GM21360 (cell line): ENCODE results near the gene UIMC1.
A peak's percentile ranks its signal among the peaks of the same experiment; 100 is the strongest.

ENCODE experiments used
- ATAC-seq: cut with Tn5 transposase; IDR thresholded peaks from one replicate; pipeline ENCODE4 v1.9.1; 2021; ENCODE audit warnings: mild to moderate bottlenecking, moderate library complexity; ENCODE audit not compliant: unreplicated experiment

Gene UIMC1

DNA sequence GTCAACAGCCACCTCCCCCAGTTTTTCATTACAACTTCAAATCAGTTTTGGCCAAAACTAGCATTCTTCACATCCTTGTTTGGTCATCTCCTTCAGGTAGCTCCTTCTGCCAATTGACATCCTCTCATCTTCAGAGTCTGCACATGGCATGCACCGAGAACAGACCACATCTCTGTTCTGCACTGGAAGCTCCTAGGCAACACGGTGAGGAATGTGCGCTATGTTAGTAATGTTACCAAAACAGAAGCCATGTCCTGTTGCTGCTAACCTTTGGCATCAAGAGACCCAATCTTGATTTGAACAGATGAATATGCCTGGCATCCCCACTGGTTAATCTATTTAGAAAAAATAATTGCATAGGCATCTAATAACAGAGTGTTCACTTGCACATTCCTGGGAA, 102.3 kb downstream of the UIMC1 start:
- no peak for ATAC-seq

DNA sequence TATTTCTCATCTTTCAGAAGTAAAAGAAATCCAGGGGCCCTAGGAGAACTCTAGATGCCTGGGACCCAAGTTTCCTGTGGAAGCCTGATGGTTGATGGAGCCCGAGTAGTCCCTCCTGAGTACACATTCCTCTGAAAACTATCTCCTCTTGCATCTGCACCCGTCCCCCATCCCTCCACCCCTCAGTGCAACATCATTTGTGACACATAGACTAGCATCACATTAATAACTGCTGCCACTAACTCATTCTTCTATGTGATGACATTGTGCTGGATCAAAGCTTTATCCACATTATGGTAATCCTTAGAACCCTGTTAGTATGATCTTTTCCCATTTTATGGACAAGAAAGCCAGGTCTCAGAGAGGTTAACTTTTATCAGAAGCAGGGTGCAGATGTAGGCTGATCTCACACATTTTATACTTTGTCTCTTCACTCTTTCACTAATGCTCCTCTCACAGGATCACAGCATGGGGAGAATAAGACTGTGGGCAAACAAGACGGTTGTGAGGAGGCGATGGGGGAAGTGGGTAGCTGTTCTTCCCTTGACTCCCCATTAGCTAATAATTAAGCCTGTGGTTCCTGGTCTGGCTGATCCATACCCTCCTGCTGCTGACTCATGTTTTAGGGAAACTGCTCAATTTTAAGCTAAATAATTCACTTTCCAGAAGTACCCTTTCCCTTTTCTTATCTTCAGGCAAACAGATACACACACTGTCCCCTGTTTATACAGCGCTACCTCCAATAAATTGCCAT, 103.5 kb downstream of the UIMC1 start:
- no peak for ATAC-seq

DNA sequence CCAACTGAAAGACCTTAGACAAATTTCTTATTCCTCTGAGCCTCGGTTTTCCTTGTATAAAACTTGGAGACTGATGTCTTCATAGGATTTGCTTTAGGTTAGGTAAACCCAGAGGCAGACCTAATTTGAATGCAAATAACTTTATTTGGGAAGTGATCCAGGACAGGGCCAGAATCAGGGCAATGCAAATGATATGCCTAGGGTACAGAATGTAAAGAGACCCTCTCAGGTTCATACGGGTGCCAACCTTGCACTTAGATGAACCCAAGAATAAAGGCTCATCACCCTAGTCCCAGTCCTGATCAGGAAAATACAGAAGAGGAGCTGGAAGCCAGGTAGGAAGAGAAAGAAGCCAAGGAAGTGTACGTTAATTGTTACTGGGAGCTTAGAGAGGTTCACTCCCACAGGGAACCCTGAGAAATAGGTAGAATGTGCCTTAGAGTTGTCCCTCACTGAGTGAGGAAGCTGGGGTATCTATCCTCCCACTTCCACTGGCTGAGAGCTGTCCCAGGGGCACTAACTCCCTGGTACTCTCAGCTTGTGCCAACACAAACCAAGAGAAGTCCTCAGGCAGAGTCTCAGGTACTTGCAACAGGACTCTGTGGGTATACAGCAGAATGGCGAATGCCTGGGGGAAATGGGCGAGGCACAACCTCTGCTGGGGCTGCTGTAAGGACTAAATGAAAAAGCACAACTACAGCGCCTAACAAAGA, 104.3 kb downstream of the UIMC1 start:
- no peak for ATAC-seq

DNA sequence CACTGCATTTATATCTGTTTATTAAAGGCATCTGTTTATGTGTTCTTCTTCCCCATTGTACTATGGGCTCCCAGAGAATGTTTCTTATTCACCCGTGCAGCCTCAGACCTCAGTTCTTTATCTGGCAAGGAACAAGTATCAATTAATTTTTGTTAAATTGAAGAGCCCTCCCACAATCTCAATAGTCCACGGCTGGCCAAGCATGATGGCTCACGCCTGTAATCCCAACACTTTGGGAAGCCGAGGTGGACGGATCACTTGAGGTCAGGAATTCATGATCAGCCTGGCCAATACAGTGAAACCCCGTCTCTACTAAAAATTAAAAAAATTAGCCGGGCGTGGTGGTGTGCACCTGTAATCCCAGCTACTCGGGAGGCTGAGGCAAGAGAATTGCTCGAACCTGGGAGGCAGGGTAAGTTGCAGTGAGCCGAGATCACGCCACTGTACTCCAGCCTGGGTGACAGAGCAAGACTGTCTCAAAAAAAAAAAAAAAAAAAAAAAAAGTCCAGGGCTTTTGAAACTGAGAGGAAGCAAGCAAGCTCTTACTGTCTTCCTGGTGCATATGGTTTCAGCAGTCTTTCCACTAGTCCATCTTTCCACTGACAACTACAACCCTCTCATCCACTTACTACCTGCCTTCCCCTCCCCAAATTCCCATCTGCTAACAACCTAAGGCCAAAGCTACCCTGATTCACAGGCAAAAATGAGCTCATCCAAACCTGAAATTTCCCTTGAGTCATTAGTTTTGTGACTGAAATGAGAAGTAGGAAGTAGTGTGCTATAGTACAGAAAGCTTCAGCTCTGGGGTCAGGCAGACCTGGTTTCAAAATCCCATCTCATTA, 105.1 kb downstream of the UIMC1 start:
- ATAC-seq = peak; percentile 44

DNA sequence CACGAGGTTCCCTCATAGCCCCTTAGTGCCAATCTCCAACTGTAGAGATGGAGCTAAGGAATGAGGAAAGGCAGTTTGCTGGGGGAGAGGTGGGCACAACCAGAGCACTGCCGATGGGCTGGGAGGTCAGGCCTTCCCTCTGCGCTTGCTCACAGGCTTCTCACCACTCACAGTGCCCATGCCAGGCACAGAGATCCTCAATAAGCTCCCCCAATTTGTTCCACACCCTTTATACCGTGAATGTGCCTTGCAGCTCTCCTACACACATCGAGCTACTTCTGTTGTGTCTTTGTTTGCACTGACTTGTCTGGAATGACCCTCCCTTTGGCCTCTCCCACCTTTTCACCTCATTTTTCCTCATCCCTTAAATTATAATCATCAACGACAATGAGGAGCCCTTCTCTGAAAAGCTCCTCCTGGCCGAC, 105.8 kb downstream of the UIMC1 start:
- no peak for ATAC-seq

DNA sequence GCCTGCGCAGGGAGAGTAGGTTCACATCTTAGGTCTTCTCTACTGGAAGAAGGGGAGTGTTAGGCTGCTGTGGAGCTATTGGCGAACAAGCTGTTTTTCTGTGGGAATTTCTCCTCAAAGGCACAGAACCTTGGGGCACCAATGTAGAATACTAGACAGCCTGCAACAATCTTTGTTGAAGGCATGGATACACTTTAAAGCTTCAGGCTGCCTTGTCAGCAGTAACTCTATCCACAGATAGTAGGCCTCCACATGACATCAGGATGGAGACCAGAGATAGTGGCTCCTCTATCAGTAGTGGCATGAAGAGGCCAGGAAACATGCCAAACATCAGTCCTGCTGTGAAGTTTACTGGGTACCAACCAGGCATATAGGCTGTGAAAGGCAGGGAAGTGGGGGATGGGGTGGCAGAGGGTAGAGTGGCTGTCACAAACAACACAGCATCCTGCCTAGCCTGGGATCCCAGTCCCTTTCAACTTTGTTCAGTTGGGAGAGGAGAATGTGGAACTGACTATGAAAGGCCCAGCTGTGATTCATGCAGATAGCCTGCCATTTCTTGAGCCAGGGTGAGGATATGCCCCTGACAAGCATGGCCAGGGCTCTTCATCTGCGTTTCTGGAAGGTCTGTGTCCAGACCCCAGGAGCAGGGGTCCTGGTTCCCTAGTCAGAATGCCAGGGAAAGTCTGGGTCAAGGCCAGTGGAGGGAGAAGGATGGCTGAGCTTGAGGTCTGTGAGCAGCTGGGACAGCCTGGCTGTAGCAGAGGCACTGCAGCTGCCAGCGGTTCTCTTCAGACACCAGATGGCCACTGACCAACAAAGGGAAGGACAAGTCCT, 106.4 kb downstream of the UIMC1 start:
- no peak for ATAC-seq

DNA sequence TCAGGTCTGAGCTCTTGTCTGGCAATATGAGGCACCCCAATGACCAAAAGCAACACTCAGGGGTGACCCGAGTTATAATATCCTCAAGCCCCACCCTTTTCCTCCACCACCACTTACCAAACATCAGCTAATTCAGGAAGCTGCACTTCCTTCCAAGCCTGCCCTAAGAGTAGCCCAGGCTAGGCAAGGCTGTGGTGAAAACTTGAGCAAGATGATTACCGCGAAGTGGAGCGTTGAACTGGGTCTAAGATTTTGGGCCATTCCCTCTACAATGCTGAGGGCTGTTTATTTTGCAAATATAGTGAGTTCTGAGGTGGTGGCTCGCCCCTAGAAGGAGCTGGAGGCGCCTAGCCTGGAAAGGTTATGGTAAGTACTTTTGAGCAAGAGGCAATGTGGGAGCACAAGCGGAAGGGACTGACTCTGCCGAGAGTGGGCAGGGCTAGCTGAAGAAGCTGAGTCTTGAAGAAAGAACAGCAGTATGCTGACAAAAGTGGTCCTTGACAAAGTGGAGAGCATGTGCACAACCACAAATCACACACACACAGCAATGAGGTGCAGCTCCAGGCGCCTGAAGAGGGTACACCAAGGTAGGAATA, 107.2 kb downstream of the UIMC1 start, which contains the start of gene HK3:
HK3 (minus strand) TSS at position 51 of the 596 bp plus-strand sequence. CDS start 3,187 bp downstream, outside the sequence.
- no peak for ATAC-seq

DNA sequence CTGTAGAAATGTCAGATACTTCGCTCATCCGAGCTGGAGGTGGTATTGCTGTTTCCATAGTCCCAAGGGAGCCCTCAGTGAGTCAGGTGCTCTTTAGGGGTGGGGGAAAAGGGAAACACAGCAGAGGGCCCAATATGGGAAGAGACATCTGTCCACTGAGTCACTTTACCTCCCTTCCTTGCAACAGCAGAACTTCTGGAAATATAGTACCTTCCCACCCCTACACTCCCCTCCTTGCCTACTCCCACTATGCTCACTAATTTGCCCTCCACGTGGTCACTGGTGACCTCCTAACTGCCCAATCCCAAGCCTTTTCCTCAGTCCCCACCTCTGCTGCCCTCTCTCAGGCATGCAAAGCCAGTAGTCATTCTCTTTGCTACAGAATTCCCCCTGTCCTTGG, 109.3 kb downstream of the UIMC1 start:
- ATAC-seq = no peak

DNA sequence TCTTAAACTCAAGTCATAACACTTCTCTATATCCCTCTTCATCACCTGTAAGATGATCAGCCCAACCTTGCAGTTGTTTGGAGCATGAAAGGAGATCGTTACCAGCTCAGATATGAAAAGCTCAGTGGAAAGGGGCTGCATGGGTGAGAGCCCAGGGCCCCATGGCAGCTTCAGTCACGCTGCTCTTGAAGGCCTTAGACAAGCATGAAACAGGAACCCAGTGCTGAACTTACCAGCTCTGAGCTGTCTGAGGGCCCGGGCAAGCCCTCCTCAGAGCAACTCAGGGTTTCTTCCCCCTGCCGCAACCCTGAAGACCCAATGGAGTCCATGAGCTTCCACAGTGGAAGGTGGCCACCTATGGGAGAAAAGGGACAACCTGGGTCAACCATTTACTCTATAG, 110.7 kb downstream of the UIMC1 start:
- ATAC-seq = no peak

DNA sequence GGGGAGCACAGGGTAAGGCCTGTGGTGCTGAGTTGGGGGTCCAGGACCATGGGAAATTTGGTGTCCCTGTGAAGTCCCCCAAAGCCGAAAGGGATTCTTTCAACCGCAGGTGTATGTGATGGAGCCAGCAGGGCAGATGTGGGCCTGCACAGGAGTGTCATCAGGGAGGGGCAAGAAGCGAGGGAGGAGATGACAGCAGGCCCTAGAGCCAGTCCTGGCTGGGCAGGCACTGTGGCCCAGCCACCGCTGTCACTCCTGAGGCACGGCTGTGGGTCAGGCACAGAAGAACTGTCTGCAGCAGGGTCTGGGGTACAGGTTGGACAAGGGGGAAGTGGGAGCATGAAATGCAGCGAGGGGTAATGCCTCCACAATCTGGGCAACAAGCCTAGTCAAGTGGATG, 112.3 kb downstream of the UIMC1 start:
- ATAC-seq = no peak

DNA sequence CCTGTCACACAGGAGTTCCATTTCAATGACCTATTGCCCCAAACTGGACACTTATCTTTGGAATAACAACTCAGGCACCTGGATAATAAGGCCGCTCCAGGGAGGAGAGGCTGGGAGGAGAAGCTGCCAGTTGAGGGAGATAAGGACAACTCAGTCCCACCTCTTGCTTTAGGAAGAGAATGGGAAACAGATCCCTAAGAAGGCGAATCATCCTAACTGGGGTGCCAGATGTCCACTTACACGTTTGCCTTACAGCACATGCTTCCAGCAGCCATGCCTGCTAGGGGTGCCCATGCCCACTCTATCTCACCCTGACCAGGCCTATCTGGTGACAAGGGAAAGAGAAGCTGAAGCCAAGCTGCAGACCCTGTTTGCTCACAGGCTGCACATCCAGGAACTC, 113.9 kb downstream of the UIMC1 start:
- ATAC-seq = no peak

DNA sequence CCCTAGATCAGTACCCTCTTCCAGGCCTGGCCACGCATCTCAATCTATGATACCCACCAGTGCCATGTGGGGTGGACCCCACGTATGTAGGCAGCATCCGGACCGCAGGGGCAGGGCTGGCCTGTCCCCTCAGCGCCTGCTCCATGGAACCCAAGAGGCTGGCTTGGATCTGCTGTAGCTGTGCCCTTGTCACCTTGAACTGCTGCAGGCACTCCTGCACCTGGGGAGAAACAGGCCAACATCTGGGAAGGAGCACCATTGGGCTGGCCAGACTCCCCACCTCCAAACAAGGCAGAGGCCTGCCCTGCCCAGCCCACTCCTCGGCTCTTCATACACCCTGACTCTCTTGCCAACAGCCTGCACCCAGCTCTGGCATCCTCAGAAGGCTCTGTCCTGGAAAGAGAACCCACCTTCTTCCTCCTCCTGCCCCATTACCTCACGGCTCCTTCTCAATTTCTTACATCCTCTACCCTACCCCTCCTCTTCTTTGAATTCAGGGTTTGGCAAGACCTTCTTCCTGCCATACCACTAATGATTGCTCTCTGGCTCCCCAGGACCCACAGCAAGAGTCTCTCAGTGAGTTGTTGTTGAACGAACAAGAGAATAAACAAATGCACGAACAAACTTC, 115.1 kb downstream of the UIMC1 start:
- ATAC-seq = no peak

DNA sequence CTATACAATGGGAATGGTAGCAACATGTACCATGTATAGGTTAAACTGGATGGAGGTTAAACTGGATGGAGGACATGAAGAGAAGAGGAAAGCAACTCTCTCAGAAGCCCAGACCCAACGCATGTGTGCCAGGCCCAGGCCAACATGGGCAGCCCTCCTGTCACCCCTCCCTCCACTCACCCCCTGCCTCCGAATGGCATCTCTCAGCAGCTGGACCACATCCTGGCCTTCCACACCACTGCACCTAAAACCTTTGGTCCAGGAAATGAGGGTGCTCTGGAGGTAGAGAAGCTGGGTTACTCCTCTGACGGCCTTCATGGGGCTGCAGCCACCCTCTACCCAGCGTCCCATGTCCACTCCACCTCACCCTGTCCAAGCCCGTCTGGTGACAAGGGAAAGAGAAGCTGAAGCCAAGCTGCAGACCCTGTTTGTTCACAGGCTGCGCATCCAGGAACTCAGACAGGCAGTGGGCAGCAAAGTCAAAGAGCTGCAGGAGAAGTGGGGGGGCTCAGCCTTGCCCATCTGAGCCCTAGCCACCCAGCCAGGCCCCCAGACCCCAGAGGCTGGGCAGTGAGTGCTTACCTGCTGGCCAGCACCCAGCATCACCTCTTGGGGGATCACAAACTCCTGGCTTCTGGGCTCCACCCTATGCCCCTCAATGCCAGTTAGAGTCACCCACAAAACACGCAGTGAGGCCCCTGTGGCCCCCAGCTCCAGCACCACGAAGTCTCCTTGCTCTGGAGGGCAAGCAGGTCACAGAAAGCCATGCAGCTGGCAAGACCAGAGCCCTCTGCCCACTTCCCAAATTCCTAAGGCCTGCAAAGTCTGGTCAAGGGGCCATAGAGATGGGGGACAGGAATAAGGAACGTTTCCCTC, 115.9 kb downstream of the UIMC1 start:
- no peak for ATAC-seq

DNA sequence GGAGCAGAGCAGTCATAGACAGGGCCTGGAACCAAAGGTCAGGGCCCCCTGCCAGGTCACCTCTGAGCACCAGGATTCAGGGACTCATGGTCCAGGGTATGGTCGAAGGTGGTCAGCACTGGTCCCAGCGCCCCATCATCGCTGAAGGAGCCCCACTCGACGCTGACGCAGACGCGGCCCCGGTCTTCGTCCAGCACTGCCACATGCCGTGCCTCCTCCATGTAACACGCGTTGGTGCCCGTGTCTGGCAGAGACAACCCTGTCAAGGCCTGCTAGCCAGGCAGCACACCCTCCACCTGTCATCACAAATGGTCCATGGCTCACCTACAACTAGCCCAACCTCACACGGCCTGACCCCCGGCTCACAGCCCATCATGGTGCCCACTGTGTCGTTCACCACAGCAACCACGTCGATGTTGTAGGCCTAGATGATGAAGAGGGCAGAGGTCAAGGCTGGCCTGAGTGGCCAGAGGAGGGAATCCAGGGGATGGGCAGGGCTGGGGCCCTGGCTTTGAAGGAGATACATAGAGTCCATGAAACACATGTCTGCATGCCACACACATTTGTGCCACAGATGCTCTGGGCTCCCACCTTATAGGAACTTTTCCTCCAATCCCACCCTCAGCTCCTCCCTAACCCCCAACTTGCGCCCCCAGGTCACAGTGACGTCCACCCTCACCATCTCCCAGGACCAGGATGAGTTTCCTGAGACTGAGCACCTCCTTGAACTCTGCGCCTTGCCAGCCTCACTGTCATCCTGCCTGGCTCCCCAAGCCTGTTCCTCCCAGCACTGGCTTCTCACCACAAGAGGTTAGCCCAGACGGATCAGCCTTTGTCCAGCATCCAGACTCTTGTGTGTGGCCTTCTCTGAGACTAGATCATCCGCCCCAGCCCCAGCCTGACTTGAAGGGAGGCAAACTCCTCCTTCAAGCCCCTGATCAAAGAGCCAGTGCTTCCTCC, 117.0 kb downstream of the UIMC1 start:
- ATAC-seq = no peak

DNA sequence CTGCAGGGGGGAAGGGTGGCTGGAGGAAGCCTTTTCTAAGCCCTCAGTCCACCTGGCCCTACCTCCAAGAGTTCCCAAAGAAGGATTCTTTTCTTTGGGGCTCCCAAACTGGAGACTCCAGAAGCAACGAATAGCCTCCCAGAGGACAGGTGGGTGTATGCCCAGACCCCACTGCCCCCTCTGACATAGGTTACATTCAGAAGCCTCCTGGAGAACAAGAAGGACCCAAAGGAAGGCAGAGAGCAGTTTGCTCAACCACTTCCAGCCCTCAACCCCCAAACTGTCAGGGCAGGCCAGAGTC, 117.8 kb downstream of the UIMC1 start:
- no peak for ATAC-seq

DNA sequence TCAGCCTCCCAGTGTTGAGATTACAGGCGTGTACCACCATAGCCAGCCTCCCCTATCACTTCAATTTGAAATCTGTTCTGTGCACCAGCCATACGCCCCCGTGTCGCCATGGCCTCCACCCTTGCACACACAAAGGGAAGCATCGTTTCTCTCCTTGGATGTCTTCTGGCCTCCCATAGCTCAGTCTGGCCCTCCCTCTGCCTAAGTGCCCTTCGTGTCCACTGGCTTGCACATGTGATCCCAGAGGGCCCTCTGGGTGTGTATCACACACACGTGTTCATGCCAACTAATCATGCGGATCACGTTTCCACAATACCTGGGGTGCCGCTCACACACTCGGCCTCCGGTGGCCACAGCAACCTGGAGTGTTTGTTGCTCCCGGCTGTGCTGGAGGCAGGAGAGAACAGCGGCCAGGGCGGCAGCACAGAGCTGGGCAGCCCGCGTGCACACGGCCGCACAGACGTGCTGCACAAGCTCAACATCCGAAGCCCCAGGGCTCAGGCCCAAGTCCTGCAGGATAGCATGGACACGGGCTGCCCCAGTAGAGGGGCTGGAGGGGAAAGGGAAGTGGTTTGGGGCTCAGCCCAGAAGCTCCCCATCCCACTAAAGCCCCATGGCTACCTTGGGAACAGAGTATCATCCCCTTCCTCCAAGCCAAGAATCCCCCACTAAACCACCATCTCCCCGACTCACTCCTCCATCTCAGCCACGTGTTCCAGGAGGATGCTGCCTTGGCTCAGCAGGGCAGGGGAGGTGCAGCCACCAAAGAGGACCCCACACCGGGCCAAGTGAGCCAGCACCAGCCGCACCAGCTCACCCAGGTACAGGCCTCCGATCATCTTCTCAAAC, 118.3 kb downstream of the UIMC1 start:
- no peak for ATAC-seq

DNA sequence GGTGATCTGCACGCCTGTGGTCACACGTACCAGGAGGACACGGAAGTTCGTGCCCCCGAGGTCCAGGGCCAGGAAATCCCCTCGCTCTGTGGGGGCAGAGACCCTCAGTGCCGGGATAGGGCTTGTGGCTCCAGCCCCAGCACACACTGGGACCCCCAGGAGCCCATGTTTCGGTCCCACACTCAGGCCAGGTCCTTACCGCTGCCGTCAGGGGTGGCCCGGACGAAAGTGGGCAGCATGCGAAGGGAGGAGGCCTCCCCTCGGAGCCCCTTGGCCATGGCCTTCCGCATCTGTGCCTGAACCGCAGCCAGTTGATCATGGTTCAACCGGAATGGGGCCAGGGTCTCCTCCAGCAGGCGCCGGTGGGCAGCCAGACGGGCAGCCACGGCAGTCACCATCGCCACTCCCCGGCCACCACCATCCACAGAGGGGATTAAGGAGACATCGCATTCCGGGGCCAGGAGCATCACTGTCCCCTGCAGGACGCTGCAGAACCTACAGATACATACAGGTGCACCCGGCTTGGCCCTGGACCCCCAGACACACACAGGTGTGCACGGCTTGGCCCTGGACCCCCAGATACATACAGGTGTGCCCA, 119.2 kb downstream of the UIMC1 start:
- no peak for ATAC-seq
